Measurements from ENCODE around the gene SLC9A9.

Gene SLC9A9

DNA sequence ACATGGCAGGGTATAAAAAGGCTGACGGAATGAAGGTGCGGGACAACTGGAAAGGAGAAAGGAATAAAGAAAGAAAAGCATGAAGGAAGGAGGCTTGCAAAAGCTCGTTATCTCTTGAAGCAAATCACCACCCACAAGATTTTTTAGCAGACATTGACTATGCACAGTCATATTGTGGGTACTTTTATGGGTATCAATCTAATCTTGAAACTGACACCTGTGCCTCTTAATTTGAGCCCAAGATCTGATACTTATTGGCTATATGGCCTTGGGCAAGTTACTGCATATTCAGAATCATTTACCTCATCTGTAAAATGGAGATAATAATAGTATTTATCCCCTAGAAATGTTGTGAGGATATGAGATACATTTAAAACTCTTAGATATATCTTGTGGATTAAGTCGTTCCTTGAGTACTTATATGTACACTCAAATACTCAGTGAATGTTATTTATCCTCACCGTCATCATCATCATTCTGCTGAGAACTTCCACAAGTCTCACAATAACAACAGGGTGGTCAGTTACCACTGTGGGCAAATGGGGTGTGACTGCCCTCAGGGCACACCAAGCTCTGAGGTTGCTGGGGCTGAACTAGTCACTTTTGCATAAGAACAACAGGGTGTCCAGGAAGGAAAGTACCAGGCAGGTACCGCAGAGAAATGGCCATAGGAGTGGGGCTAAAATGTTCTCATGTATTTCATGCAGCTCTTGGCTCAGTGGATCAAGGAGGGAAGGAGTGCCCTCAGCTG is 266.1 kb downstream of the SLC9A9 start:
- H3K36me3 Mint-ChIP-seq (ENCODE audit: low read depth) = no peaks in the 10 kb centered on the region
- H3K27ac Mint-ChIP-seq = no peak overlapping the region
- DNase-seq = no peak
- TF ChIP-seq, protein P1, sequence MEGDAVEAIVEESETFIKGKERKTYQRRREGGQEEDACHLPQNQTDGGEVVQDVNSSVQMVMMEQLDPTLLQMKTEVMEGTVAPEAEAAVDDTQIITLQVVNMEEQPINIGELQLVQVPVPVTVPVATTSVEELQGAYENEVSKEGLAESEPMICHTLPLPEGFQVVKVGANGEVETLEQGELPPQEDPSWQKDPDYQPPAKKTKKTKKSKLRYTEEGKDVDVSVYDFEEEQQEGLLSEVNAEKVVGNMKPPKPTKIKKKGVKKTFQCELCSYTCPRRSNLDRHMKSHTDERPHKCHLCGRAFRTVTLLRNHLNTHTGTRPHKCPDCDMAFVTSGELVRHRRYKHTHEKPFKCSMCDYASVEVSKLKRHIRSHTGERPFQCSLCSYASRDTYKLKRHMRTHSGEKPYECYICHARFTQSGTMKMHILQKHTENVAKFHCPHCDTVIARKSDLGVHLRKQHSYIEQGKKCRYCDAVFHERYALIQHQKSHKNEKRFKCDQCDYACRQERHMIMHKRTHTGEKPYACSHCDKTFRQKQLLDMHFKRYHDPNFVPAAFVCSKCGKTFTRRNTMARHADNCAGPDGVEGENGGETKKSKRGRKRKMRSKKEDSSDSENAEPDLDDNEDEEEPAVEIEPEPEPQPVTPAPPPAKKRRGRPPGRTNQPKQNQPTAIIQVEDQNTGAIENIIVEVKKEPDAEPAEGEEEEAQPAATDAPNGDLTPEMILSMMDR (IDR thresholded peaks at IDR 0.05) = no peak
- H3K4me3 Mint-ChIP-seq = no peak overlapping the region
- no peaks in the 10 kb centered on the region for H3K27me3 Mint-ChIP-seq (ENCODE audit: low read depth, poor library complexity)
- no peaks in the 10 kb centered on the region for H3K9me3 Mint-ChIP-seq
- H3K4me1 Mint-ChIP-seq = peaks cover 8% of the 10 kb centered on the region

DNA sequence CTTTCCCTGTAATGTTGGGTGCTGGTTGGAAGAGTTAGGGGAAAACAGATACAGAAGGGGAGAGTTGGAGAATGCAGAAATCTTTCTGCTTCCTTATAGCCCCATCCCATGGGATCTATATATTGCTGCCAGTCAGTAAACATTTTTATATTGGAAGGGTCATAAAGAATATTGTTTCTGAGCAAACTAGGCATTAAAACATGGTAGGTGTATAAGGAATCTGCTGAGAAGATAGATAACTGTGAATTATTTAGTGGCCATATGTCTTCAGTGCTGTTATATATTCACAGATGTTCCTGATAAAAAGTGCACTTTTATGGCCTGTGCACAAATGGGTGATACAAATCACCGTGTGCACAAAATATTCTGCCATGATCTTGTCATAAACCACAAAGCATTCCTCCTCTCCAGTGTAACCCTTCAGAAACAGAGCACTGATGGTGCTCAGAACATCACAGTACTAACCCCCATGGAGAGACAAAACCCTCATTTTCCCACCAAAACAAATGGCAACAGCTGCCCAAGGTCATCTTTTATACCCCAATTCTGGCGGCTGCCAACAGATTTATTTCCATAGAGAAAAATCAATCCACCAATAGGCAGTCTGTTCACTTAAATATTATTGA is 269.3 kb downstream of the SLC9A9 start:
- Mint-ChIP-seq H3K4me3 (no peak overlapping the region), H3K27ac (peak overlapping the region; percentile 1), H3K4me1 (peaks cover 11% of the 10 kb centered on the region), H3K9me3 (no peaks in the 10 kb centered on the region), H3K27me3 (ENCODE audit: low read depth, poor library complexity) (no peaks in the 10 kb centered on the region), H3K36me3 (ENCODE audit: low read depth) (no peaks in the 10 kb centered on the region)
- TF ChIP-seq, protein P1 (IDR thresholded peaks at IDR 0.05) = no peak
- DNase-seq = no peak

DNA sequence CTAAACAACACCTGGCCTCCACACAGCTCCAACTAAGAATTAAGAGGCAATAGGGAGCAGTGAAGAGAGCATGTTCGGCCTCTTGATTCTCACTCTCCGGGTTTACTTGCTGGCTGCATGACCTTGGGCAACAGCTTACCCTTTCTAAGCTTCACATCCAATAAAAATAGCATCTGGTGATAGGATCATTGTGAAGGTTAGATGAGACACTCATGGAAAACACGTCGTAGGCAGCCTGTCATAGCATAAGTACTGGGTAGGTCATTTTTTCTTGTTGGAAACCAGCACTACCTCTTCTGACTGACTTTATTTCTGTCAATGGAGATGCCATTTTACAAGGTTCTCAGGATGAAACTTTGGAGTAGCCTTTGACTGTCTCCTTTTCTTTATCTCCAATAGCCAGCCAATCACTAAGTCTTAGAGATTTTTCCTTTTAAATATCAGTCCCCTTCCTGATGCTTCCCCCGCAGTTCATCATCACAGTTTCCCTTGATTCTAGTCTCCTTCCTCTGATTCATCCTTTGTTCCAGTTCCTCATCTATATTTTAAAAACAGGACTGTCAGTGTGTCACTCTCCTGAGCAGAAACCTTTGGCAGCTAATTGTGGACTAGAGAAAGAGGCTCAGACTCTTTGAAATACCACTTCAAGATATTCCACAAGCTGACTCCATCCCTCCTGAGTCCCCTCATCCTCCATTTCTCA is 271.5 kb downstream of the SLC9A9 start:
- H3K27me3 Mint-ChIP-seq (ENCODE audit: low read depth, poor library complexity) = no peaks in the 10 kb centered on the region
- H3K4me3 Mint-ChIP-seq = no peak overlapping the region
- no peak for DNase-seq
- H3K36me3 Mint-ChIP-seq (ENCODE audit: low read depth) = no peaks in the 10 kb centered on the region
- no peaks in the 10 kb centered on the region for H3K9me3 Mint-ChIP-seq
- H3K27ac Mint-ChIP-seq = peak overlapping the region; percentile 11
- H3K4me1 Mint-ChIP-seq = peaks cover 15% of the 10 kb centered on the region
- TF ChIP-seq, protein P1 (IDR thresholded peaks at IDR 0.05) = no peak

DNA sequence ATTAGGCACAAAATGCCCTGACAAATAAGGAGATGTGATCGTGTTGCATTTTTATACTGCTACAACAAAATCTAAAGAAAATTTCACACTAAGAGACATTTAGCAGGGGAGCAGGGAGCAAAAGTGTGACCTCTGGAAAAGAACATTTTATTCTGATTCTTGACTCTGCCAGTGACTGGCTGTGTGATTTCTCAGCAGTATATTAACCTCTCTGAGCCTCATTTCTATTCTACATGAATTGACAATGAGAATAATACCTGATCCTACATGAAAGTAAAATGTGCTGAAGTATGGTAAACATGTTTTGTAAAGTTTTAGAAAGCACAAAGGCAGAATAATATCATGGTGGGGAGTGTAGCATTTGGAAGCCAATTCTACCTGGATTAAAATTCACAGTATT is 273.3 kb downstream of the SLC9A9 start:
- Mint-ChIP-seq H3K4me3 (no peak overlapping the region), H3K4me1 (peaks cover 15% of the 10 kb centered on the region), H3K9me3 (no peaks in the 10 kb centered on the region), H3K36me3 (ENCODE audit: low read depth) (no peaks in the 10 kb centered on the region), H3K27ac (no peak overlapping the region), H3K27me3 (ENCODE audit: low read depth, poor library complexity) (no peaks in the 10 kb centered on the region)
- DNase-seq = no peak
- TF ChIP-seq, protein P1 (IDR thresholded peaks at IDR 0.05) = no peak

DNA sequence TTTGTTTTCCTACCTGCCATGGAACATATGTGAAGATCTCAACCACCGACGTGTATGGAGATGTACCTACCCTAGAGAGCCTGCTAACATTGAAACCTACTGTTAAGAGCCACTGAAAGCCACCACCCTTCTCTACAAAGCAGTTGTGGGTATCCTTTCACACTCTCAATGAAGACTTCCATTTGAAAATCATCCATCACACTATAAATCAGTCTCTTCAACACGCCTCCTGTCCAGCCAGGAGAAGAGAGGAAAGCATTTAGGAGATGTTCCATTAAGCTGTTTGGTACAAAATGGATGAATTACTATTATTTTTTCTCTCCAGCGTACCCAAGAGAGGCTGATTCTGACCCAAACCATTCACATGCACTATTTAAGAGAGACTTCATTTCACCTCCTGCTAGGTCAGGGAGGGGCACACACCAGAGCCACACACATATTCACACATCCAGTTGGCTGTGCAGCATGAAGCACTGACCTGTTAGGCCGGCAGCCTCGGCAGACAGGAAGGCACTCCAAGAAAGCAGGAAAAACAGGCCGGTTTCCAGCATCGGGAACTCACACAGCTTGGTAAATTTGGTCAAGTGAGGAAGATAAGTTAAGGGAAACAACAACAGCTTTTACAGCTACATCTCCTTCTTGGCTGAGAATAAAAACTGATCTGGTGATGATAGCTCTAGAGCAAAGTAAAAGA is 274.5 kb downstream of the SLC9A9 start:
- TF ChIP-seq, protein P1 (IDR thresholded peaks at IDR 0.05) = no peak
- Mint-ChIP-seq H3K27ac (peak overlapping the region; percentile 13), H3K4me1 (peaks cover 14% of the 10 kb centered on the region), H3K27me3 (ENCODE audit: low read depth, poor library complexity) (no peaks in the 10 kb centered on the region), H3K9me3 (no peaks in the 10 kb centered on the region), H3K4me3 (no peak overlapping the region), H3K36me3 (ENCODE audit: low read depth) (no peaks in the 10 kb centered on the region)
- DNase-seq = no peak

Data from nephron progenitor cell (in vitro differentiated cells).